Mesothelial cell of epicardium (in vitro differentiated cells): ENCODE data around the gene OAS1. TPM values are rescaled to one million over a fixed set of nuclear protein-coding genes. Genes with fewer than 3 reads are reported as not detected.

Source experiments
- total RNA-seq: library from RNA; stranded (reverse); gene quantifications from 3 replicates; pipeline ENCODE4 v1.2.1, GENCODE V29; 2021

Gene OAS1
- total RNA-seq, 1 donor from 2014 or later: 8.9 TPM

Other genes starting within 250 kb of the OAS1 start
- gene RPH3A, start 115.2 kb upstream of the OAS1 start, total RNA-seq: not detected in 3 replicates
- gene OAS3, start 31.5 kb downstream of the OAS1 start, total RNA-seq: 6.0 to 7.7 TPM (median 6.5 TPM) in 3 replicates
- gene OAS2, start 71.6 kb downstream of the OAS1 start, total RNA-seq: 0.22 to 0.43 TPM (median 0.36 TPM) in 3 replicates
- gene DTX1, start 149.8 kb downstream of the OAS1 start, total RNA-seq: 1.2 to 1.6 TPM (median 1.4 TPM) in 3 replicates
- gene RASAL1, start 228.8 kb downstream of the OAS1 start, total RNA-seq: 0.61 to 1.2 TPM (median 0.65 TPM) in 3 replicates
- not detected in 3 replicates for gene CFAP73, start 242.8 kb downstream of the OAS1 start, total RNA-seq